Pancreas (tissue), 10 donors: ENCODE measurements around the gene PALS1. TPM values are rescaled to one million over a fixed set of nuclear protein-coding genes. Genes with fewer than 3 reads are reported as not detected.
"Not testable (repeated sequence)": the region's sequence is repeated elsewhere in the genome, so short reads cannot be mapped to it uniquely, and the experiment has no call there.

ENCODE experiments used
- ATAC-seq, 4 donors: fragments of 200-7000 bp; cut with Tn5 transposase; one replicate each; pipeline versions ENCODE4 v1.8.0 to v1.9.1; 2020; ENCODE audit warnings: mild to moderate bottlenecking in 4 of 4, moderate library complexity in 4 of 4
- DNase-seq, 6 donors: peaks; one replicate each; pipeline ENCODE4 v3.0.0-alpha.2; 2020
- FAIRE-seq: peaks from 2 replicates; lab custom pipeline; 2012; peaks lifted over from hg19 to GRCh38; lab: Jason Lieb, UNC
- H3K27ac ChIP-seq, 4 donors: fragments of 200-600 bp; sonication (generic); 1 replicate in 3 of 4; 2 replicates in 1 of 4; pipeline versions ENCODE4 v1.5.0 to v1.8.0; 2020
- H3K27me3 ChIP-seq, 4 donors: fragments of 200-600 bp; one replicate each; pipeline ENCODE4 v1.8.0; 2021
- H3K36me3 ChIP-seq, 3 donors: fragments of 200-600 bp; sonication (generic) in 1 of 3; one replicate each; pipeline versions ENCODE4 v1.5.0 to v1.8.0; 2020 to 2021
- H3K4me1 ChIP-seq, 3 donors: fragments of 200-600 bp; one replicate each; pipeline ENCODE4 v1.8.0; 2021
- H3K4me3 ChIP-seq, 4 donors: fragments of 200-600 bp; sonication (generic) in 2 of 4; one replicate each; pipeline versions ENCODE4 v1.5.0 to v1.8.0; 2020 to 2021
- H3K9me3 ChIP-seq, 4 donors: fragments of 200-600 bp; one replicate each; pipeline ENCODE4 v1.8.0; 2021
- CTCF ChIP-seq, 4 donors: fragments of 200-600 bp; sonication (generic) in 3 of 4; IDR thresholded peaks; one replicate each; pipeline versions ENCODE4 v1.5.0 to v1.8.0; 2021; ENCODE audit warnings: antibody characterized with exemption in 4 of 4
- WGBS, 2 donors: extraction: QIAGEN DNeasy Blood & Tissue Kit; methylation state at CpG; one replicate each; pipeline ENCODE4 v1.1.7; 2013; 5-methylcytosine and 5-hydroxymethylcytosine counted together
- intact Hi-C, 3 donors: fragments of 100-400 bp; cut with DNase I; formaldehyde crosslinking; loops; one replicate each; pipeline versions ENCODE4 v1.11.1 to v1.14.2; 2022
- polyA plus RNA-seq, 2 donors: library from polyadenylated mRNA; stranded (reverse); fragments of 200-250 nt; gene quantifications; one replicate each; pipeline ENCODE4 v1.2.3, GENCODE V29; 2013
- total RNA-seq, 6 donors: library from RNA; stranded (reverse); fragmentation: NEBNext Ultra II Directional in 4 of 6; extraction: Animal tissue kit (Norgen Biotek cat#: 25700) in 4 of 6; gene quantifications; one replicate each; pipeline versions ENCODE4 v1.2.1 to v1.2.4, GENCODE V29; 2021 to 2023
- donor health status: healthy with polysubstance abuse.
- donor health status: DM: no; HTN: no; CAD: no; lungs with moderate emphysema.
- donor health status: DM: no; HTN: no; CAD: no.
- donor health status: control.
- donor health status: control.
- donor health status: Bipolar disorder and iron deficiency.
- donor health status: DM: yes; HTN: yes; CAD: no.
- donor health status: DM: no; HTN: no; CAD: no.
- donor health status: DM: no; HTN: no; CAD: no.
- donor health status: DM: yes; HTN: yes; CAD: no.

PALS1 gene
- total and polyA plus RNA-seq, 8 donors = 3.5 to 17.1 (median 7.9) TPM

DNA sequence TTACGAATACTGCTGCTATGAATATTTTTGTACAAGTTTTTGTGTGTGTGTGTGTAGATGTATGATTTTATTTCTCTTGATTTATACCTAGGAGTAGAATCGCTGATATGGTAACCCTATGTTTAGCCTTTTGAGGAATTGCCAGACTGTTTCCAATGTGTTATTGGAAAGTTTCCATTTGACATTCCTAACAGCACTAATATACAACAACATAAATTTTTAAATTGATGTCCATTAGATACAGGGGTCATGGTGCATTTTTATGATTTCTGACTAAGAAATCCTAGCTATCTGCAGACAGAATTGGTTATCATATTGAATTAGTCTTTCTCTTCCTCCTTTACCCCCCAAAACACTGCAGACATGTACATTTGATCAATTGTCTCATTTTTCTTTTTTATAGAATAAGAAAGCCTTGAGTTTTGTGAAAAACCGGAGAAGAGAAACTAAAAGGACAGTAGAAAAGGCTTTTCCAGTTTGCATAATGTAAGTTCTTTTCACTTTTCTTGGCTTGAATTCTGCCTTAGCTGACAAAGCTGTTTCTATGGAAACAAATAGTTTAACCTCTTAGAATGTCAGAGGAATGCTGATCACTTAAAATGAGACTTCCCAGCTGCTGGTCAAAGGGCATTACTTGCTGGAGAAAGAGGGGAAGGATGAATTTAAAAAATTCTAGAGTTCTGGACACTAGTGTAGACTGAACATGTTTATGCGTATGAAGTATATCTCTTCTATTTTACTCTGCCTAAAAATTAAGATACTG, 28.2 kb downstream of the PALS1 start:
- ATAC-seq = peak; percentile 31 to 77 (median 62)
- H3K27me3 ChIP-seq = no peaks in the 10 kb centered on the region
- peaks cover 11 to 19% (median 12%) of the 10 kb centered on the region in 3 donors for H3K4me1 ChIP-seq
- DNase-seq = no peak
- H3K36me3 ChIP-seq = no peaks in the 10 kb centered on the region
- 62 to 69% methylated on average over 4 of the region's 4 CpGs for WGBS, 2 donors
- H3K9me3 ChIP-seq = no peaks in the 10 kb centered on the region
- FAIRE-seq = peak; percentile 77
- H3K27ac ChIP-seq = peak overlapping the region in 1 of 4 donors; percentile 13
- TF ChIP-seq CTCF (IDR thresholded peaks at IDR 0.05) = no peak
- intact Hi-C loops = no loop called here
- no peak overlapping the region for H3K4me3 ChIP-seq

DNA sequence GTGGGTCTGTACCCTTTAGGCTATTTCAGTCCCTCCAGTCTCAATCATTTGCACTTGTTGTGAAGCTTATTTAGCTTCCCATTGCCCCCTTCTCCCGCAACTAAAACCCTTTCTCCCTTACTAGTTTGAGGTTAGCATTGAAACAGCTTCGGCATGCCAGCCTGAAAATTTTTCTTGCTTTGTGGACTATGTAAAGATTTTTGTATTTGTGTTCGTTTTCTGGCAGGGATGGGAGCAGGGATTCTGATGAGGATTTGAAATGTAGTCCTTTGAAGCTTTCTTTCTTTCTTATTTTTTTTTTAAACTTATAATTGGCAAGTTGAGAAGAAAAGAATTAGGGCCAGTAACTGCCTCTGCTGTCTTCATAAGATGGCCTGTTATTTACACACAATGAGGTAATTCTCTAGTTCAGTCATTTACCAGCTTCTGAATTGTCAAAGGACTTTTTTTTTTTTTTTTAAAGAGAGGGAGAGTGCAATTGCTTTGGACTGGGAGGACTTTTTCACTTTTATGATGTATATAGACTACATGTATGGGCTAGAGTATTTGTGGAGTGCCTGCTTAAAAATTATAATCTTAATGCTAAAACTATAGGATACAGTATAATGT, 29.0 kb downstream of the PALS1 start:
- Histone ChIP-seq H3K4me1 (peaks cover 11 to 19% (median 12%) of the 10 kb centered on the region in 3 donors), H3K27ac (peak overlapping the region in 2 of 4 donors; percentile 10 to 13), H3K36me3 (no peaks in the 10 kb centered on the region), H3K27me3 (no peaks in the 10 kb centered on the region), H3K4me3 (no peak overlapping the region), H3K9me3 (no peaks in the 10 kb centered on the region)
- intact Hi-C loops = no loop called here
- TF ChIP-seq CTCF (IDR thresholded peaks at IDR 0.05) = no peak
- FAIRE-seq (no peak), ATAC-seq (peak in 3 of 4 donors; percentile 44 to 66 (median 59)), DNase-seq (no peak)
- WGBS, 2 donors = 67 to 74% methylated on average over 3 of the region's 3 CpGs

- H3K27ac ChIP-seq = no peak overlapping the region
- intact Hi-C loops = no loop called here
- H3K4me3 ChIP-seq = no peak overlapping the region
- ATAC-seq = no peak
- H3K9me3 ChIP-seq = no peaks in the 10 kb centered on the region
- H3K4me1 ChIP-seq = peaks cover 11 to 19% (median 12%) of the 10 kb centered on the region in 3 donors
- no peaks in the 10 kb centered on the region for H3K36me3 ChIP-seq
- FAIRE-seq = no peak
- no peaks in the 10 kb centered on the region for H3K27me3 ChIP-seq
- WGBS, 2 donors = 65 to 73% methylated on average over 3 of the region's 3 CpGs
- DNase-seq = no peak
- no peak for TF ChIP-seq CTCF (IDR thresholded peaks at IDR 0.05)
These were observed 29.7 kb downstream of the PALS1 start for GRCh38 chr14:67270933-67271332.

GRCh38 chr14:67273281-67273680, 32.0 kb downstream of the PALS1 start:
- H3K36me3 ChIP-seq, intact Hi-C loops, H3K27ac ChIP-seq, DNase-seq, FAIRE-seq, H3K9me3 ChIP-seq, ATAC-seq, H3K27me3 ChIP-seq, H3K4me3 ChIP-seq: not testable (repeated sequence)
- H3K4me1 ChIP-seq = peaks cover 19 to 29% (median 20%) of the 10 kb centered on the region in 3 donors
- WGBS, 2 donors = 97% methylated on average over 3 of the region's 3 CpGs

- no peak overlapping the region for H3K27ac ChIP-seq
- H3K4me1 ChIP-seq = peaks cover 7 to 11% (median 11%) of the 10 kb centered on the region in 3 donors
- H3K27me3 ChIP-seq = no peaks in the 10 kb centered on the region
- H3K36me3 ChIP-seq = no peaks in the 10 kb centered on the region
- FAIRE-seq = no peak
- DNase-seq = no peak
- no peak overlapping the region for H3K4me3 ChIP-seq
- no peaks in the 10 kb centered on the region for H3K9me3 ChIP-seq
- intact Hi-C loops = no loop called here
- no peak for TF ChIP-seq CTCF (IDR thresholded peaks at IDR 0.05)
- ATAC-seq = no peak
These were observed 34.9 kb downstream of the PALS1 start for GRCh38 chr14:67276131-67276530.
